Thymus (tissue), 11 donors: Measurements from ENCODE around the gene CD3D. TPM values are rescaled to one million over a fixed set of nuclear protein-coding genes. Genes with fewer than 3 reads are reported as not detected.
A peak's percentile ranks its signal among the peaks of the same experiment; 100 is the strongest.

Experiments used
- DNase-seq, 9 donors: peaks; one replicate each; pipeline ENCODE4 v3.0.0-alpha.2; 2013; ENCODE audit warnings: low spot score in 9 of 9, low read depth in 6 of 9, missing footprints in 1 of 9
- H3K27ac ChIP-seq, 2 donors: one replicate each; pipeline ENCODE4 v1.5.1; 2013; ENCODE audit warnings: control low read depth in 1 of 2, low read depth in 1 of 2, low read length in 1 of 2, mild to moderate bottlenecking in 1 of 2, moderate library complexity in 1 of 2
- H3K27me3 ChIP-seq, 2 donors: one replicate each; pipeline ENCODE4 v1.5.1; 2013; ENCODE audit warnings: low read length in 1 of 2; ENCODE audit not compliant: control insufficient read depth in 2 of 2, insufficient read depth in 1 of 2
- H3K36me3 ChIP-seq, 2 donors: one replicate each; pipeline ENCODE4 v1.5.1; 2013; ENCODE audit warnings: low read length in 1 of 2, mild to moderate bottlenecking in 1 of 2, moderate library complexity in 1 of 2; ENCODE audit not compliant: control insufficient read depth in 2 of 2, insufficient read depth in 2 of 2
- H3K4me1 ChIP-seq, 2 donors: one replicate each; pipeline ENCODE4 v1.5.1; 2013; ENCODE audit warnings: low read length in 2 of 2; ENCODE audit not compliant: control insufficient read depth in 2 of 2, insufficient read depth in 2 of 2
- H3K4me3 ChIP-seq, 2 donors: one replicate each; pipeline ENCODE4 v1.5.1; 2013; ENCODE audit warnings: low read length in 2 of 2, control low read depth in 1 of 2, mild to moderate bottlenecking in 1 of 2
- H3K9me3 ChIP-seq, 2 donors: one replicate each; pipeline ENCODE4 v1.5.1; 2013; ENCODE audit warnings: low read length in 1 of 2, mild to moderate bottlenecking in 1 of 2; ENCODE audit not compliant: control insufficient read depth in 2 of 2, insufficient read depth in 1 of 2
- WGBS: extraction: QIAGEN DNeasy Blood & Tissue Kit; methylation state at CpG from one replicate; pipeline ENCODE4 v1.1.7; 2013; 5-methylcytosine and 5-hydroxymethylcytosine counted together
- polyA plus RNA-seq: library from polyadenylated mRNA; stranded (reverse); fragments of 200-250 nt; gene quantifications from one replicate; pipeline ENCODE4 v1.2.3, GENCODE V29; 2013
- total RNA-seq: library from RNA; stranded (reverse); fragments of 120-200 nt; gene quantifications from one replicate; pipeline ENCODE4 v1.2.4, GENCODE V29; 2013
- donor health status: healthy.

Gene CD3D
- total and polyA plus RNA-seq, 2 donors, result 501 to 1,261 TPM

GRCh38 chr11:118343981-118344515 lies 1.5 kb upstream of the CD3D start, which contains the start of gene CD3G:
TSS of gene CD3G (plus strand) at chr11:118344344. CDS start at chr11:118344424, 80 bp downstream.
- peak in 7 of 9 donors; percentile 77 to 95 (median 88) for DNase-seq
- Histone ChIP-seq H3K9me3 (no peaks in the 10 kb centered on the region), H3K36me3 (peaks cover 21 to 54% of the 10 kb centered on the region in 2 donors), H3K4me1 (peaks cover 14 to 41% of the 10 kb centered on the region in 2 donors), H3K4me3 (peak within 1 kb of the TSS; percentile 65 to 95), H3K27ac (peak within 1 kb of the TSS; percentile 93 to 95), H3K27me3 (no peaks in the 10 kb centered on the region)
- WGBS, result 11% methylated on average over 6 of the region's 6 CpGs

GRCh38 chr11:118343248-118343647 lies 743 bp upstream of the CD3D start:
- peak overlapping the region; percentile 65 to 95 for H3K4me3 ChIP-seq
- WGBS, result 65% methylated on average over 9 of the region's 9 CpGs
- peak overlapping the region; percentile 93 to 95 for H3K27ac ChIP-seq

GRCh38 chr11:118341815-118342489 lies 553 bp downstream of the CD3D start:
- Histone ChIP-seq H3K4me1 (peaks cover 11 to 46% of the 10 kb centered on the region in 2 donors), H3K27me3 (no peaks in the 10 kb centered on the region), H3K27ac (peak overlapping the region; percentile 93 to 95), H3K36me3 (peaks cover 23 to 56% of the 10 kb centered on the region in 2 donors), H3K4me3 (peak overlapping the region; percentile 65 to 95), H3K9me3 (no peaks in the 10 kb centered on the region)
- 23% methylated on average over 5 of the region's 5 CpGs for WGBS
- peak in 4 of 9 donors; percentile 35 to 71 (median 46) for DNase-seq

More at GRCh38 chr11:118343248-118343647, 743 bp upstream of the CD3D start:
- no peaks in the 10 kb centered on the region for H3K27me3 ChIP-seq
- H3K36me3 ChIP-seq, result peaks cover 22 to 54% of the 10 kb centered on the region in 2 donors
- H3K9me3 ChIP-seq, result no peaks in the 10 kb centered on the region
- DNase-seq, result peak in 1 of 9 donors; percentile 60
- H3K4me1 ChIP-seq, result peaks cover 17 to 46% of the 10 kb centered on the region in 2 donors

GRCh38 chr11:118341261-118341660 lies 1.2 kb downstream of the CD3D start:
- Histone ChIP-seq H3K4me3 (peak overlapping the region; percentile 65 to 95), H3K9me3 (no peaks in the 10 kb centered on the region), H3K27me3 (no peaks in the 10 kb centered on the region), H3K36me3 (peaks cover 23 to 62% of the 10 kb centered on the region in 2 donors), H3K4me1 (peaks cover 8 to 46% of the 10 kb centered on the region in 2 donors), H3K27ac (peak overlapping the region; percentile 93 to 95)
- WGBS, result 31% methylated on average over 3 of the region's 3 CpGs
- DNase-seq, result peak in 1 of 9 donors; percentile 65

GRCh38 chr11:118340449-118340848 lies 2.1 kb downstream of the CD3D start:
- peak in 5 of 9 donors; percentile 55 to 83 (median 58) for DNase-seq
- H3K36me3 ChIP-seq, result peaks cover 23 to 59% of the 10 kb centered on the region in 2 donors
- H3K27ac ChIP-seq, result peak overlapping the region; percentile 93 to 95
- peaks cover 8 to 46% of the 10 kb centered on the region in 2 donors for H3K4me1 ChIP-seq
- WGBS, result 26% methylated on average over 3 of the region's 3 CpGs
- H3K27me3 ChIP-seq, result no peaks in the 10 kb centered on the region
- H3K9me3 ChIP-seq, result no peaks in the 10 kb centered on the region
- H3K4me3 ChIP-seq, result peak overlapping the region; percentile 65 to 95

GRCh38 chr11:118339281-118339961 lies 3.1 kb downstream of the CD3D start:
- H3K9me3 ChIP-seq, result no peaks in the 10 kb centered on the region
- peak in 5 of 9 donors; percentile 46 to 79 (median 50) for DNase-seq
- peak overlapping the region; percentile 65 to 95 for H3K4me3 ChIP-seq
- H3K27me3 ChIP-seq, result no peaks in the 10 kb centered on the region
- H3K36me3 ChIP-seq, result peaks cover 23 to 59% of the 10 kb centered on the region in 2 donors
- WGBS, result 34% methylated on average over 5 of the region's 5 CpGs
- peak overlapping the region; percentile 93 to 95 for H3K27ac ChIP-seq
- peaks cover 8 to 51% of the 10 kb centered on the region in 2 donors for H3K4me1 ChIP-seq

- peaks cover 9 to 46% of the 10 kb centered on the region in 2 donors for H3K4me1 ChIP-seq
- peak; percentile 83 to 98 (median 94) for DNase-seq
- peak overlapping the region; percentile 93 to 95 for H3K27ac ChIP-seq
- no peaks in the 10 kb centered on the region for H3K27me3 ChIP-seq
- H3K36me3 ChIP-seq, result peaks cover 23 to 60% of the 10 kb centered on the region in 2 donors
- WGBS, result 9% methylated on average over 7 of the region's 7 CpGs
- H3K9me3 ChIP-seq, result no peaks in the 10 kb centered on the region
- peak overlapping the region; percentile 65 to 95 for H3K4me3 ChIP-seq
Observed at GRCh38 chr11:118338637-118339061, 3.9 kb downstream of the CD3D start.

- Histone ChIP-seq H3K27ac (peak overlapping the region in 1 of 2 donors; percentile 51), H3K9me3 (no peaks in the 10 kb centered on the region), H3K36me3 (peaks cover 15 to 44% of the 10 kb centered on the region in 2 donors), H3K4me3 (no peak overlapping the region), H3K27me3 (no peaks in the 10 kb centered on the region), H3K4me1 (peaks cover 6 to 36% of the 10 kb centered on the region in 2 donors)
- DNase-seq, result peak in 1 of 9 donors; percentile 60
- 82% methylated on average over 1 of the region's 1 CpG for WGBS
Observed at GRCh38 chr11:118334745-118335144, 7.8 kb downstream of the CD3D start.
